Activated T-cell treated with anti-CD3 and anti-CD28 coated beads, Interleukin-2, amount 50 U/mL, for 1 hour (primary cell): Measurements from ENCODE around the gene ACYP2.

ENCODE experiments used
- DNase-seq: peaks from one replicate; pipeline ENCODE4 v3.0.0-alpha.2; 2020

Gene ACYP2

DNA sequence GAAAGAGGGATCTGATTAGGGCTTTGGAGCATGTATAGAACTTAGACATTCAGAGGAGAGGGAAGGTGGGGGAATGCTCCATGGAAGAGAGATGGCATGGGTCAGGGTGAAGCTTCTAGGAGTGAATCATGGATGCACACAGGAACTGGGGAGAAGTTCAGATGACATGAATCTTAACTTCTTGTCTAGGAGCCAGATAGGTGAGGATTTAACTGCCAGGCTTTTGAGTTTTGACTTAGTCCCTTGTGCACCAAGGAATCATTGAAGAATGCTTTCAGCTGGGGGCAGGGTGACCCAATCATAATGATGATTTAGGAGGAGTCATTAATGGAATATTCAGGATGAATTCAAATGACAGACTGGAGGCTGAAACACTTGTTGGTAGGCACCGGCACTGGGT is 48.7 kb downstream of the ACYP2 start:
- no peak for DNase-seq

DNA sequence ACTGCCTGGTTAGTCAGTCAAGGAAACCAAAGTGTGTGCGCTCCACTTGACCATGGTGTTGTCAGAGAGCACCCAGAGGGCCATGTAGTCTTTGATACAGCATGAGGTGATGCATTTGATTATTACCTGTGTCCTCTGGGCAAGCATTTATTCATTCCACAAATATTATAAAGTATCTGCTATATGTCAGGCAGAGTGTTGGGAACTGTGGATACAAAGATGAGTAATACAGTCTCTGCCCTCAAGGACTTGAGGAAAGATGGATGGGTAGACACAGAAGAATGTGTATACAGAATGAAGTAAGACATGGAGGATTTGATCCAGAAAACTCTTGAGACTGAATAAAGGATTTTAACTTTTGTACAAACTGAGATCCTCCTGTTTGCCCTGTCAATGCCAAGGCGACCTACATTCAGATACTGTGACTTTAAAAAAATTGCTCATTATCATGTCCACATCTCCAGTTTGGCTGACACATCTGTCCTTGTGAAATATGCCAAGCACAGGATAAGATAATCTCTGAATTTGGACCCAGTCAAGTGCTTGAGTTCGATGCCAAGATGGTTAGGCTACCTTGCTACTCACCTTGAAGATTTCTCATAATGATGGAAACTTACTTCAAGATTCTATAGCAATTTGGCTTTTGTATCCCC is 50.8 kb downstream of the ACYP2 start:
- DNase-seq = no peak

DNA sequence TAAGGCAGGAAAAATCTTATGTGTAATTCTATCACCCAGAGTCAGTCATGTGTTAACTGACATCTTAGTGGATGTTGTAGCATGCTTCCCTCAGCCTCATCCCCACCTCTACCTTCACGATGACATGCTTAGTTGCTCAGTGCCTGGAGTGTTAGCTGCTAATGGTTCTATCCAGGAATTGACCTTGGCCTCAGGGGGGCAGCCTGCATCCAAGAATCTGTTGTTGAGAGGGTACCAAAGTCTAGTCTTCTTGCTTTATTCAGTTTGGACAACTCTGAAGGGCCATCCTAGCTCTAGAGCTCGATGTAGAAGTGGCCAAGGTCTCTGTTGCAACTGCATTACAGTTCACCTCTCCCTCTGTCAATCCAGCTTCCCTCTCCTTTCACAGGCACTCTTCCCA is 61.2 kb downstream of the ACYP2 start:
- DNase-seq = no peak

DNA sequence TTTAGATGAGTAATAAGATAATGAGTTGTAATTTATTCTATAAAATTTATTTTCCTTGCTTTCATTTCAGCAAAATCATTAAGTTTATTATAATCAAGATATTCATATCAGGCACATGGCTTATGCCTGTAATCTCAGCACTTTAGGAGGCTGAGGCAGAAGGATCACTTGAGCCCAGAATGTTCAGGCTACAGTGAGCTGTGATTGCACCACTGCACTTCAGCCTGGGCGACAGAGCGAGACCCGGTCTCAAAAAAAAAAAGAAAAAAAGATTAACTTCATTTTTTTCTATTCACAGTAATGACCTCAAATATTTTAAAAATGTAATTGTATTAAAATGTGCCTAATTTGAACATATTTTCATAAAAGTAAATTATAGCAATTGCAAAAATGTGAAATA is 67.9 kb downstream of the ACYP2 start:
- no peak for DNase-seq

DNA sequence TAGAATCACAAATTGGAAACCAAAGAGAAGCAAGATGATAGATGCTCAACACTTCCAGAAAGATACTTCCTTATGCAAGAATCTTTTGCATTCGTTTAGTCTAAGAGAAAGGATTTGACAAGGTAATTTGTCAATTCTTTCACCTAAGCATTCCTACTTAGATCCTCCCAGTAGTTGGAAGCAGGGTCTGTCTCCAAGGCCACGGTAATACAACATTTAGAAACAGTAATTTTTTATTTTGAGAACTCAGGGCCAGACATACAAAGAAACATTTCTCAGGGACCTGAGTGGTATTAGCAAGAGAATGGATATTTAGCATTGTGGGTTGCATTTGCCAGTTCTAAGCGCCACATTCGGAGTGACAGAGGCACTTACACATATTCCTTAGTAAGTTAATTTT is 68.6 kb downstream of the ACYP2 start:
- DNase-seq = no peak

DNA sequence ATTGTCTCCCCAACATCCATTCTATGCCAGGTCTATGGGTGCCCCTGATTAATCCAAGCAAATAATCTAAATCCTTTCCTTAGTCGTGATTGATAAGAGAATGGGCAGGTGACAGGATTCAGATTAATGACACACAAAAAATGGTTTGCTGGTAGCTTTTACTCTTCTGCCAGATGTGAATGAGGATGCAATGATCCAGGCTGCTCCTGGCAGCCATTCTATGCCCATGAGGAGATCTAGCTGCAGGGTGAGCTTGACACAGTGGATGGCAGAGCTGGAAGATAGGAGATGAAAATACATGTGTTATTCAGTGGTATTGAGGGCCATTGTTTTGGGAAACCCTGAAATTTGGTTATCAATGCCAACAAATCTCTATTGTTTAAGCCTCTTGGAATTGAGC is 69.7 kb downstream of the ACYP2 start:
- no peak for DNase-seq

DNA sequence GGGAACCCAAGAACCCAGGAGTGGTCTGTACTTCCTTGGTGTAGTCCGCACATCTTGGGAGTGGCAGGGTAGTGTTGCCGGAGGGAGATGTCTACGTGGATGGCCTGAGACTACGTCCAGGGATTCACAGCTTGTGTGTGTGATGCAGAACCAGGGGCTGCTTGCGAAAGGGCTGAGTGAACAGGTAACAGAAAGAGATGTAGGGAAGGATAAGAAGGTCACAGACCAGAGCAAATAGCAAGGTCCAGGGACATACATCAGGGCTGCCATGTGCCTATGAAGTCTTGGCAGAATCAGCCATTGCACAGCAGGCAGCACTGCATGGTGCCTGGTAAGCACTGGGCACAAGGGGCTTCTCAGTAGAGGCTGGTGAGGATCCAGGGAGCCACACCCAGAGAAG is 71.9 kb downstream of the ACYP2 start:
- DNase-seq = no peak

DNA sequence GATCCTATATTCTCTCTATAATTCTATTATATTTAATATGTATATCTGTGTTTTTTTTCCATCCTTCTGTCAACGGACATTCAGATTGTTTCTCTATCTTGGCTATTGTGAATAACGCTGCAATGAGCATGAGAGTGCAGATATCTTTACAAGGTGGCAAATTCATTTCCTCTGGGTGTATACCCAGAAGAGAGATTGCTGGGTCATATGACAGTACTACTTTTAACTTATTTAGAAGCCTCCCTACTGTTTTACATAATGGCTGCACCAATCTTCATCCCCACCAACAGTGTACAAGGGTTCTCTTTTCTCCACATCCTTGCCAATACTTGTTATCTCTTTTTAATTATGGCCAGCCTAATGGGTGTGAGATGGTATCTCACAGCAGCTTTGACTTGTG is 74.1 kb downstream of the ACYP2 start:
- DNase-seq = no peak

DNA sequence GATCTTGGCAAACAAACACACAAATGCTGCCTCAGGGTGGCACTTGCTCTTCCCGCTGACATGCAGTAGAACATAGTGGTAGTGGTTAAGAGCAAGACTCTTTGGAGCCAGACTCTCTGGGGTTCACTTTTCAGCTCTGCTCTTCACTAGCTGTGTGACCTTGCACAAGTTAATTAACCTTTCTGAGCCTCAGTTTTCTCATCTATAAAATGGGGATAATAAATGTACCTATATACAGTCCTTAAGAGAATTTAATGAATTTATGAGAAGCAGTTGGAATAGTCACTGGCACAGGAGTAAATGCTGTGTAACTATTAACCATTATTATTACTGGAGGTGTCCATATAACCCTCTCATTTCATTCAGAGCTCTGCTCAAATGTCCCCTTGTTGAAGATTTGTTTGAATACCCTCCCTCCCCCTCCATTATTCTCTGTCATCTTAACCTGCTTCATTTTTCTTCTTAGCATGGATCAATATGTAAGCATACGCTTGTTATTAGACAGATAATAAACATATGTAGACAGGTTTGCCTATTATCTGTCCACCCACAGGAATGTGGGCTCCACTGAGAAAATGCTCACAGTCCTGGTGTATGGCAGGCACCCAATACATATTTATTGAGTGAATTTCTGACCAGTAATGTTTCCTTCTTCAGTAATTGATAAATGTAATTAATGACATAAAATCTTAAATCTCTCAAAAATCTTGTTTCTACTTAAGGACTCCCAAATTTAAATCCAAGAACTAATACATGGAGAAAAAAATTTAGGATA is 76.1 kb downstream of the ACYP2 start:
- no peak for DNase-seq

DNA sequence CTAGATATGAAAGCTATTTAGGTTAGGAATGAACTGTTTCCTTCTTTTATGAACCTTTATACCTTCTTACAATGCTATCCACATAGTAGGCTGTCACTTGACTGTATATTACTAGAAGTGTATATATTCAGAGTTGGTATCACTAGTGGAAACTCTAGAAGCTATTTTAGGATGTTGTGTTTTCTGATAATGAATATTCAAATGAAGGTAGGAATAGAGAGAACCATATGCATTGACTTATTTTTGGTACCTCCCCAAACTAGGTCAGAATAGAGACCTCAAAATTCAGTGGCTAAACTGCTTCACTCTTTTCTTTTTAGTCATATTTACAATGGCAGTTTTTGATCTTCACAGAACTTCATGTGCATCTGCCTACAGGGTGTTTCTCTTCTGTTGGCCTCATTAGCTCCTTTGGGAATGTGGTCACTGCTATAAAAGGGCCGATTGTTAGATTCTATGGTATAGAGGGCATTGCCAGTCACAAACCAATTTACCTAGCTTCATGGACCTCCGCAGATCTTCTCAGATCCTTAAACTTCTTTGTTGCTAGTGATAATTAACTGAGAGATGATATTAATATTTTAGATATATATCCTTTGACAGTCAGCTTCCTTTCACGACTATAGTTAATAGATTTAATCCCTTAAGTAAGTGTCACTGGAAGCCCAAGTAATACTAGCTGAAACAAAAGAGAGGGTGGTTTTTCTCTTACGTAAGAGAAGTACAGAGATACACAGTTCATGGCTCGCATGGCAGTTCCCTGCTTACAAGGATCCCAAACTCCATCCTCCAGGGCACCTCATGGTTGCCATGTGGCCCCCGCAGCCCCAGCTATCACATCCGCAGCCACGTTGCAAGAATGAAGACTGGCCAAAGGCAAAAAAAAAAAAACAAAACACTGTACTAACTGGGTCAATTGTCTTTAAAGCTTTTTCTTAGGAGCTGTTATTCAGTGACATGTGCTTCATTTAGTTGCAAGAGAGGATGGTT is 79.6 kb downstream of the ACYP2 start:
- DNase-seq = no peak

DNA sequence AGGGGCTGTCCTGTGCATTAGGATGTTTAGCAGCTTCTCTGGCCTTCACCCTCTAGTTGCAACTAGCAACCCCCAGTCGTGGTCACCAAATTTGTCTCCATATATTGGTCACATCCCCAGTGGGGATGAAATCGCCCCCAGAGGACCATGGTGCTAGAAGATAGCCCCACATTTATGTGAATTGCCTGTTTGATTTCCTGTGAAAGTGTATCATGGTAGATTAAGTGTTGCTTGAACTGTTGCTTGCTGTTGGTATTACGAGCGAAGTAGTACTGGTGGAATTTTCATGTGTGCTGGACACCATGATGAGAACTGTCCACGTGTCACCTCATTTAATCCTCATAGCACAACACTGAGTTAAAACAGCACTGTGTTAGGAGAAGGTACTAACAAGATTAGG is 81.2 kb downstream of the ACYP2 start:
- DNase-seq = no peak

DNA sequence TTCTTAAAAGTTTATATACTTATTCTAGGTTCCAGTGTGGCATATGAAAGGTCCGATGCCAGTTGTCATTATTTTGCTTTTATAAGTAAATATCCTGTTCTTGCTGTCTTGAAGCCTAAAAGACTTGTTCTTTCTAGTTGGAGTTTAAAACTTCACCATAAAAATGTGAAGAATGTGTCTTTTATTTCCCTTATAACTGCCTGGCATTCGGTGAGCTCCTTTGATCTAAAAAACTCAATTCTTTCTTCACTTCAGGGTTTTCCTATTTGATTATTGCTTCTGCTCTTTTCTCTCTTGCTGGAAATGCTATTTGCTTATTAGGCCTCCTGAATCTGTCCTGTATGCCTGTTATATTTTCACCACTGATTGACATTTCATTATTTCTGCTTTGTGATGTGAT is 89.1 kb downstream of the ACYP2 start:
- DNase-seq = no peak

DNA sequence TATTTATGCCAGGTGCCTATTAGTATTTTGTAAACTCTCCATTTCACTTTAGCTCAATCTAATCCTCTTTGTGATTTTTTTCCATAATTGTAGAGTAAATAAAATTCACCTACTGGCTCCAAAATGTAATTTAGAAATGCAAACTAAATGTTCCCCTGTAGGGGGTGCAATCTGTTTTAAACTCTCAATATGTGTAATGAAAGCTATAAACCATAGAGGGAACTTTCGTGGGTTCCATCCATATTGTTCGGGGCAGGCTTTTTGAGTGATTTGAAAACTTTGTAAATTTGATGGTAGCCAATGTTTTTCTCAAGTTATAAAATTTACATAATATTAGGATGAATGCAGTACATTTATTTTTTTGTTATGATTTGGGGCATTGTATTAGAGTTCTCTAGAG is 91.2 kb downstream of the ACYP2 start:
- no peak for DNase-seq

DNA sequence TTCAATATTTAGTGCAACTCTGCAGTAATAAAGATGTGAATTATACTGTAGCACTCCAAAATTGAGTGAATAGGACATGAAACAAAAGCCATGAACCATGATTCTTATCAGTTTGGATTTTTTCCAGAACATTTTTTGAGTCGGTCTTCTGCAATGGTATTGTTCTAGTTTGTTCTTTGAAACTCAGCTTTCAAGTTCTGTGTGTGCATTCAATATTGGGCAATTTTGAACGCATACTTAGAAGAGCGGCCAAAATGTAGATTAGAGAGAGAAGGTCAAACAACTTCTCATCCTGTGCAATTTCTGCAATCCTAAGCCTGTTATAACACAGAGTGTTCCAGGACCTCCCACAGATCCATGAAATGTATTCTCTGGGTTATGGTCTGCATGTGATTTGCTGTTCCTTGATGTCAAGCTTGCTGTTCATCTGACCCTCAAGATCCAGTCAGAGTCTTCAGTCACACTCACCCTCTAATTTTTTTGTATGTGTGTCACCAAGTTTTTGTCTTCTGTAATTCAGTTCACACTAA is 92.3 kb downstream of the ACYP2 start:
- DNase-seq = no peak

DNA sequence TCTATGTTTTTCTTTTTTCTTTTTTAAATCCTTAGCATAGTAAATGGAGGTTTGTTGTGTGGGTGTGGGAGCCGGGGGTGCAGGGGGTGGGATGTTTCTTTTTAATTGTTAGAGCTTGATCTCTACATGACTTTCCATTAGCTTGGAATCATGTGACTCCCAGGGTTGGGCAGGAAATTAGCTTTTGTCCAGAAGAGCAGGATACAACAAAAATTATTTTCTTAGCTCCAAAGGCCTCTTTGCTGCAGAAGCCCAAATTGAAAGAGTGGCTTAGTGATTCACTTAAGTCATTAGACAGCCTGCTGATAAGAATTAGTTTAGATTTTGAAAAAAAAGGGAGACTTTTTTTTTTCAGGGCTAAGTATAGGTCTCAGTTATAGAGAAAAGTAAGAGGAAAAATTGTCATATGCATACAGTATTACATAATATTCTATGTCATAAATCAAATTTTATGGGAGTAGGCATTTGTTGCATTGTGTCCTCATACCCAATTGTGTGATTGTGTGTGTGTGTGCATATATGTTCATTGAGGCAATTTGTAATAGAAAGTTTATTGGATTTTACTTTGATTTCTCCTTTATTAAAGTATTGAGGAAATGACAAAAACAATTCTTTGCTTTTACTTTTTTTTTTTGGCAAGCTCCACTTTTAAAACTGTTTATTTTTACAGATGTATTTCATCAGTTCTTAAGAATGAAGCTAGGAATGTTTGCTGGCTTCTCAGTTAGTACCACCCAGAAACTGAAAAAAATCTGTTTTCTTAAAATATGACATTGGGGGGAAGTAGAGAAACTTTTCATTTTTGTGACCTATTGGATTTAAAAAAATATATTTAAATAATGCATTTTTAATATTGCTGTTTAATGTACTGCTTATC is 93.2 kb downstream of the ACYP2 start:
- no peak for DNase-seq

DNA sequence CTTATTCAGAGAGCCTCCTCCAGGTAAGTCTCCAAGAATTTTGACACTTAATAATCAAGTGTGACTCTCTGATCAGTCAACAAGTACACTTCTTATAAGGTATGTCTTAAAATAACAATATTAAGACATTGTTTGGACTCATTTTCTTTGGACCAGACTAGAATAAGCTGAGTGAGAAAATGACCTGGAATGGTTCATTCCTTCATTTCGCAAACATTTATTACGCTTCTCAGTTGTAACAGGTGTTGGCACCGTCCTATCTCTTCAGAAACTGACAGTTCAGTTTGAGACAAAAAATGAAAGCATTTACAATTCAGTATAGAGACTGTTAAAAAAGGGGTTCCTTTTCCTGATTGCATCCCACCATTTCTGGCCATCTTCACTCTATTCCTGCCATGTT is 94.0 kb downstream of the ACYP2 start:
- no peak for DNase-seq

DNA sequence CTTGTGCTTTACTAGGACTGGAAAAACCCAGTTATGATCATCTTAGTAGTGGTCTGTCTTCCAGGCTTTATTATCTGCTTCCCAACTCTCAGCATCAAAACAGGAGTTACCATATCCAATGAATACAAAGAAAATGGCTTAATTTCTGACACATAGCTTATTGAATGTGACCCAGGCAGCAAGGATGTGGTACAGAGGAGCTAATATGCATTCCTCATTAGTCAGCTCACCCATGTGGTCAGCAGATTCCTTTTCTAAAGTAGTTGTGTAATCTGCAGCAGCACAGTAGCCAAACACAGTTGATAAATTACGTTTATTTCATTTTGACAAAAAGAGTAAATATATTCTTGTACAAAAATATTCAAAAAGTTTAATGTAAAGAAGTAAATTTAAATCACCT is 97.0 kb downstream of the ACYP2 start:
- DNase-seq = no peak

DNA sequence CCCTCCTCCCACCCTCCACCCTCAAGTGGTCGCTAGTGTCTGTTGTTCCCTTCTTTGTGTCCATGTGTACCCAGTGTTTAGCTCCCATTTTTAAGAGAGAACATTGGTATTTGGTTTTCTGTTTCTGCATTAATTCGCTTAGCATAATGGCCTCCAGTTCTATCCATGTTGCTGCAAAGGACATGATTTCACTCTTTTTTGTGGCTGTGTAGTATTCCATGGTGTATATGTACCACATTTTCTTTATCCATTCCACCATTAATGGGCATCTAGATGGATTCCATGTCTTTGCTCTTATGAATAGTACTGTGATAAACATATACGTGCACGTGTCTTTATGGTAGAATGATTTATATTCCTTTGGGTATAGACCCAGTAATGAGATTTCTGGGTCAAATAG is 97.7 kb downstream of the ACYP2 start:
- no peak for DNase-seq

DNA sequence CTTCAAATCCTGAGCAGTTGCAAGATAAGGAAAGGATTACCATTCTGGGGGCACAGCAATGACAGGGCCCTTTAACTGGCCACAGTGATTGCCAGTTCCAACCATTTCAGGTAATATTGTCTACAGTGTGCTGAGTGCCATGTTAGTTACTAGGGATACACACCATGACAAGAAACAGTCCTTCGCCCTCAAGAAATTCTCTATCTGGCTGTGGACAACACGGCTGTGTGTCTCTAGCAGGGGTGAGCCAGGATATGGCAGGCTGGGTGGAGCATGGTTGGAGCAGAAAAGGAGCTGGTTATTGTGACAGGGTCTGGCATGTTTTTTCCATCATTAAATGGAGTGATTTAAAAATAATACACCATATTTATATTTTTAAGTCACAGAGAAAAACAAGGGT is 109.6 kb downstream of the ACYP2 start:
- no peak for DNase-seq

DNA sequence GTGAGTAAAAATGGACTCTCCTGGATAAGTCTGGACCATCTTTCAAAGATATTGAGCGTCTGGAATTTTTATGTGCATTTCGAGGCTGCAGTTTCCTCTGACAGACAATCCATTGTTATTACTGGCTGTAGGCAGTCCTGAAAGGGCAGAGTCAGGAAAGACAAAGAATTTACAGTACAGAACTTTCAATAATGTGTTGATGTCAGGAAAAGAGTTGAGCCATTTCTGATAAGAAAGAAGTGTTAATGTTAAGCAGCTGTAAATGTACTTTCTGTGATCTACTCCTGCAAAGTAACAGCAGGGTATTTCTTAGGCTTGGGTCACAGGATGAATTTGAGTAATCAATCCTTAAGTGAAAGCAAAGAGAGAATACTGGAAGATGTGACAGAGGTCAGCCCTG is 110.8 kb downstream of the ACYP2 start:
- no peak for DNase-seq

DNA sequence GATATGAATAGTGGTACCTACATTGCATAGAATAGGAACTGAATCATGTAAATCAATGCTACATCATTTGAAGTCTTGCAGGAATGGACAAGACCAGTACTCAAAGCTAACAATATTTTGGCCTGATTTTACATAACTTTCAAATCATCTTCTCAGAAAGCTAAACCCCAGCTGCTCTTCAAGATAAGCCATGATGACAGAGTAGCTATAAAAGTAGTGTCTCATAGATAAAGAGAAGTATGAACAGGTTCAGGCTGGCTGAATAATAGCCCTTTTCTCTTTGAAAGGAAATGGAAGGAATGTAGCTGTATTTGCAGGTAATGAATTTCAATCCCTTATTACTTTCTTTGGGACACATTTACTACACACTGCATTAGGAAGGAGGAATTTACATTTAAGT is 112.4 kb downstream of the ACYP2 start:
- DNase-seq = no peak

DNA sequence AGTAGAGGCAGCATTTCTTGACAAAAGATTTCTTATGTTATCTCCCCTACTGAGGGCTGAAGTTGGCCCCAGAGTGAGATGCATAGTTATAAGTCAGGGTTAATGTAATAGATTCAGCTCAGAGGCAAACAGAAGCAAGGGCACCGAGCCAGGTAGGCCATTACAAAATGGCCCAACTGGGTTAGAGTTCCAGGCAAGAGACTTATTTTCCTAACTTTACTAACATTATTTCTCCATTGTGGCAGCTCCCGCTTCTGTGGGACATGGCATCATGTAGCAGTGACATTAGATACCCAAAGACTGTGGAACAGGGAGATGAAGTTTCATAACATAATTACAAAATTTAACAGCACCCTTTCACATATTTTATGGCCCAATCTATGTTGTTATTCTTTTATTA is 113.5 kb downstream of the ACYP2 start:
- no peak for DNase-seq
